Stimulated activated memory B cell treated with anti-CD40 and anti-IgM and Interleukin-4, amounts not matched to agents 10 μg/mL and 1 μg/mL and 100 μg/mL, for 72 hours (primary cell): ENCODE data around the gene ACTL7A.
A peak's percentile ranks its signal among the peaks of the same experiment; 100 is the strongest.
"Not testable (repeated sequence)": the region's sequence is repeated elsewhere in the genome, so short reads cannot be mapped to it uniquely, and the experiment has no call there.

Experiments used
- ATAC-seq: fragments of 150-1000 bp; cut with Tn5 transposase; 2 replicates; pipeline ENCODE4 v1.10.0; 2021
- H3K27ac Mint-ChIP-seq: one replicate; pipeline ENCODE4 v1.8.0; 2022; ENCODE audit warnings: mild to moderate bottlenecking, mixed read lengths
- H3K27me3 Mint-ChIP-seq: one replicate; pipeline ENCODE4 v1.8.0; 2022; ENCODE audit warnings: mixed read lengths
- H3K36me3 Mint-ChIP-seq: one replicate; pipeline ENCODE4 v1.8.0; 2022; ENCODE audit warnings: mixed read lengths
- H3K4me1 Mint-ChIP-seq: one replicate; pipeline ENCODE4 v1.8.0; 2022; ENCODE audit warnings: mixed read lengths
- H3K4me3 Mint-ChIP-seq: one replicate; pipeline ENCODE4 v1.8.0; 2022; ENCODE audit warnings: mild to moderate bottlenecking, moderate library complexity, mixed read lengths
- H3K9me3 Mint-ChIP-seq: one replicate; pipeline ENCODE4 v1.8.0; 2022; ENCODE audit warnings: mixed read lengths

The ACTL7A gene

DNA sequence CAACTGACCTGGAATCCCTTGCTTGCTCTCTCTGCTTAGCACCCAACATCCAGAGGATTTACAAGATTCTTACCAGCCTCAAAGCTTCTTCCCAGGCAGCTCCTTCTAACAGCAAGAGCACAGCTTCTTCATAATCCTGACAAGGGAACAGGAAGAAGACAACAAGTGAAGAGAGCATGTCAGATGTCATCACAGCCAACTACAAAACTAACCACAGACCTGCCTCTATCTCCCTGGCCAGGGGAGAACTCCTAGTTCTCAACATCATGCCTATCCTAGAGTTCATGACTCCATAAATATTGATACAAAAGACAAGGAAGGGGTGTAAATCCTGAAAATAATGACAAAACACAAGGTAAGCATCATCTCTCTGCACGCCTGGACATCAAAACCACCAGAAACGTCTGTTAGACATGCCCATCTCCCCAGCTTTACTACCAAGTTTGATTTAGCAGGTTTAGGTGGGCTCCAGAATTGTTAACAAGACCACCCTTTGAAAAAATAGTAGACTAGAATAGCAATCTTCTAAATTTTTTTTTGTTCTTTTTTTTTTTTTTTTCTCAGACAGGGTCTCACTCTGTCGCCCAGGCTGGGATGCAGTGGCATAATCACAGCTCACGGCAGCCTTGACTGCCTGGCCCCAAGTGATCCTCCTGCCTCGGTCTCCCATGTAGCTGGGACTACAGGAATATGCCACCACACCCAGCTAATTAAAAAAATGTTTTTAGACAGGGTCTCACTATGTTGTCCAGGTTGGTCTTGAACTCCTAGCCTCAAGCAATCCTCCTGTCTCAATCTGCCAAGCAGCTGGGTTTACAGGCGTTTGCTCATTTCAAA lies 20.2 kb downstream of the ACTL7A start:
- Mint-ChIP-seq H3K36me3 (peaks cover 76% of the 10 kb centered on the region), H3K27ac (no peak overlapping the region), H3K4me3 (no peak overlapping the region), H3K9me3 (no peaks in the 10 kb centered on the region), H3K4me1 (peaks cover 13% of the 10 kb centered on the region), H3K27me3 (no peaks in the 10 kb centered on the region)
- no peak for ATAC-seq

- Mint-ChIP-seq H3K27me3 (no peaks in the 10 kb centered on the region), H3K27ac (no peak overlapping the region), H3K4me1 (peaks cover 13% of the 10 kb centered on the region), H3K36me3 (peaks cover 72% of the 10 kb centered on the region), H3K4me3 (no peak overlapping the region), H3K9me3 (no peaks in the 10 kb centered on the region)
- no peak for ATAC-seq
These were observed 21.0 kb downstream of the ACTL7A start for GRCh38 chr9:108883085-108883484.

DNA sequence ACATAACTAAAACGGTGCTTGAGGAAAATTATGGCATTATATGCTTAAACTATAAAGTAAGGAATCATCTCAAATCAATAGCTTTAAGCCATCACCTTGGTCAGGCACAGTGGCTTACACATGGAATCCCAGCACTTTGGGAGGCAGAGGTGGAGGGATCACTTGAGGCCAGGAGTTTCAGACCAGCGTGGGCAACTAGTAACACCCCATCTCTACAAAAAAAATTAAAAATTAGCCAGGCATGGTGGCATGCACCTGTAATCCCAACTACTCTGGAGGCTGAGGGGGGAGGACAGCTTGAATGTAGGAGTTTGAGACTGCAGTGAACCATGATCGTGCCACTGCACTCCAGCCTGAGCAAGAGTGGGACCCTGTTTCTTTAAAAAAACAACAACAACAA lies 22.6 kb downstream of the ACTL7A start:
- Mint-ChIP-seq H3K27me3 (no peaks in the 10 kb centered on the region), H3K27ac (no peak overlapping the region), H3K4me3 (no peak overlapping the region), H3K36me3 (peaks cover 70% of the 10 kb centered on the region), H3K4me1 (peaks cover 13% of the 10 kb centered on the region), H3K9me3 (no peaks in the 10 kb centered on the region)
- ATAC-seq, result no peak

DNA sequence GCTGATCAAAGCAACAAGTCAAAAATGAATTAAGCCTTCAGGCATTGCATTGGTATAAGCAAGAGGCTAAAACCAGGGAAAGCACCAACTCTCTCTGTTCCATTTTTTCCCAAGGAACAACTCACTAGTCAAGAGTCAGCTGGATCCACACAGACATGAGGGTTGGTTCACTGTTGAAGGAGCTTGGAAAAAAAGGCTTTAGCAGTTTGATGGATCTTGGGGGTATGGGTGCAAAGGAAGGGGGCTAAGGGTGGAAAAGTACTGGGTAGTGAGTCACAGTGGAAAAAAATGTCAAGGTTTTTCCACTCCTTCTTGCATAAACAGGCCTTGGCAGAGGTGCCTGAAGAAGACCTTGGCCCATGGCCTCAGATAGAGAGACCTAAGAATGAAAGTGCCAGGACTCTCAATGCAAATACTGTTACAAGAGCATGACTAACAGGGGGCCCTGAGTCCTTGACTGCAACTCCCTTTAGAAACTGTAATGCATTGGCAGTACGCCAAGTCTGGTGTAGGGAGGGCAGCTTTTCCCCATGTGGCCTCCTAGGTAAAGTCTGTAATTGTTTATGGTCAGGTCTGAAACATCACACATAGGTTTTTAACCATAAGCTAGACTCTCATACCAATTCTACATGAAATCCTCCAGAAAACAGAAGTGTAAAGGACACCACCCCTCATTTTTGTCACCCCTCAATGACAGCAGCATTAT lies 23.7 kb downstream of the ACTL7A start:
- Mint-ChIP-seq H3K27me3 (no peaks in the 10 kb centered on the region), H3K4me3 (no peak overlapping the region), H3K9me3 (no peaks in the 10 kb centered on the region), H3K27ac (peak overlapping the region; percentile 62), H3K36me3 (peaks cover 70% of the 10 kb centered on the region), H3K4me1 (peaks cover 13% of the 10 kb centered on the region)
- peak; percentile 78 for ATAC-seq

- Mint-ChIP-seq H3K36me3 (peaks cover 76% of the 10 kb centered on the region), H3K27ac (peak overlapping the region; percentile 62), H3K4me1 (peaks cover 13% of the 10 kb centered on the region)
- not testable (repeated sequence) for H3K27me3 Mint-ChIP-seq, H3K4me3 Mint-ChIP-seq, H3K9me3 Mint-ChIP-seq, ATAC-seq
These were observed 24.7 kb downstream of the ACTL7A start for GRCh38 chr9:108886594-108887271.

DNA sequence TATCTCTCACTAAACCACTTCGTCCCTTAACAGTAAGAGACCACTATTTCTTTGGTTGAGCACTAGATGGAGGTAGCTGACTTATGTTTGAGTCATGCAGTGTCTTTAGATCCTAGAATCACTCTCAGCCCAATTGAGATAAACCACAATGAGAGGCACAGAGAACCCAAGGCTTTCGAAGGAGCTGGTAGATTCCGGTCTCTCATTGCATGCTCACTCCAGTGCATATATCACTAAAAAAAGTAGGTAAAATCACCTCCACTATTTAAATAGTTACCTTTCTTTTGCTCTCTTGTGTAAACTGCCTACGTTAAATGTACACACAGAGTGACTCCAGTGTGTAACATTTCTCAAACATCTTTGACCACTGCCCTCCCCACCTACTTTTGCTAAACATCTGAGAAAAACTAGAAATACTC lies 27.6 kb downstream of the ACTL7A start:
- H3K27me3 Mint-ChIP-seq, result no peaks in the 10 kb centered on the region
- ATAC-seq, result no peak
- H3K4me1 Mint-ChIP-seq, result peaks cover 13% of the 10 kb centered on the region
- H3K27ac Mint-ChIP-seq, result no peak overlapping the region
- no peak overlapping the region for H3K4me3 Mint-ChIP-seq
- H3K9me3 Mint-ChIP-seq, result no peaks in the 10 kb centered on the region
- H3K36me3 Mint-ChIP-seq, result peaks cover 82% of the 10 kb centered on the region

DNA sequence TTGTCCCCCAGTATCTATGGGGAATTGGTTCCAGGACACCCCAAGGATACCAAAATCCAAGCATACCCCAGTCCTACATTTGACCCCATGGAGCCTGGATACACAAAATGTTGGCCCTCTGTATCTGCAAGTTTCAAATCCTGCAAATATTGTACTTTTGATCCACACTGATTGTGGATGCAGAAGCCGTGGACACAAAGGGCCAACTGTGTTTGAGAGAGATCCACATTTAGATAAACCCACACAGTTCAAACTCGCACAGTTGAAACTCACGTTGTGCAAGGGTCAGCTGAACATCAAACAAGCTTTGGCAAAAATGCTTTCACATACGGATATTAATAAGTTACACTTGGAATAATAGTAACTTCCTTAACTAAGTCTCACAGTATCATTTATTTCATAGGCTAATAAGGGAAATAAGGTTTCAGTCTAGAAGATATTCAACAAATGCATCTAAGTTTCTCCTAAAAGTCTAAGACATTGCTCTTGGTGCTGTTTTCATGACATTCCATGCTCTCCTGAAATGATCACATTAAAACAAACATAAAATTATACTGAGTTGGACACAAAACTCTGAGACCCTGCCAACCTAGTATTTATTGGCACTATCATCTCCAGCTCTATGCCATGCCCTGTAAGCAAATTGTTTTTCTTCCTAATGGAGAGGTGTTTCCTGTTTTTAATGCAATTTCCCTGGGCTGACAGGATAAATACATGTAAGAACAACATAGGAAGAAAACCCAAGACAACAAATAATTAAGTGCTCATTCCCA lies 32.3 kb downstream of the ACTL7A start:
- Mint-ChIP-seq H3K27me3 (no peaks in the 10 kb centered on the region), H3K36me3 (peaks cover 77% of the 10 kb centered on the region), H3K27ac (no peak overlapping the region), H3K4me1 (no peaks in the 10 kb centered on the region), H3K4me3 (no peak overlapping the region), H3K9me3 (no peaks in the 10 kb centered on the region)
- ATAC-seq, result no peak

- Mint-ChIP-seq H3K4me1 (no peaks in the 10 kb centered on the region), H3K27ac (no peak overlapping the region), H3K27me3 (no peaks in the 10 kb centered on the region), H3K9me3 (no peaks in the 10 kb centered on the region), H3K36me3 (peaks cover 73% of the 10 kb centered on the region), H3K4me3 (no peak overlapping the region)
- ATAC-seq, result no peak
These were observed 35.4 kb downstream of the ACTL7A start for GRCh38 chr9:108897324-108898096.

DNA sequence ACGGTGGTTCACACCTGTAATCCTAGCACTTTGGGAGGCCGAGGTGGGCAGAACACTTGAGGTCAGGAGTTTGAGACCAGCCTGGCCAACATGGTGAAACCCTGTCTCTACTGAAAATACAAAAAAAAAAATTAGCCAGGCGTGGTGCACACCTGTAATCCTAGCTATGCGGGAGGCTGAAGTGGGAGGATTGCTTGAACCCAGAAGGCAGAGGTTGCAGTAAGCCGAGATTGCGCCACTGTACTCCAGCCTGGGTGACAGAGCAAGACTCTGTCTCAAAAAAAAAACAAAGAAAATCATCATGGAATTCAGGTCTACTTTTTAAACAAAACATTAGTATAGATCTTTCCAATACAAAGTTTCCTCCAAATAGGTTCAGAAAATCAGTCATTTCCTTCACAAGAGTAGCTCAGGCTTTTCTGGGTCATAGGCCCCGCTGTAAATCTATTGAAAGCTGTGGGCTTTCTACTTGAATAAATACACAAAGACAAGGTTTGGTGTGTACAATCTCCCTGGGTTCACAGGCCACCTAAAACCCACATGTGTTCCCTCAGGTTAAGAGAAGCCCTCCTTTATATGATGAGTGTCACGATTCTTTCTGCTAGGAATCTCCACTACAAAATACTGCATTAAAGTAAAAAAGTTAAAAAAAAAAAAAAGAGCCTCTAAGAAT lies 37.1 kb downstream of the ACTL7A start:
- not testable (repeated sequence) for H3K4me3 Mint-ChIP-seq, H3K9me3 Mint-ChIP-seq, H3K27me3 Mint-ChIP-seq, H3K4me1 Mint-ChIP-seq, ATAC-seq, H3K27ac Mint-ChIP-seq
- peaks cover 74% of the 10 kb centered on the region for H3K36me3 Mint-ChIP-seq

GRCh38 chr9:108900176-108900575 lies 38.1 kb downstream of the ACTL7A start:
- Mint-ChIP-seq H3K4me1 (no peaks in the 10 kb centered on the region), H3K36me3 (peaks cover 69% of the 10 kb centered on the region), H3K27ac (no peak overlapping the region), H3K27me3 (no peaks in the 10 kb centered on the region), H3K9me3 (no peaks in the 10 kb centered on the region), H3K4me3 (no peak overlapping the region)
- ATAC-seq, result no peak

GRCh38 chr9:108903420-108904103 lies 41.5 kb downstream of the ACTL7A start:
- Mint-ChIP-seq H3K4me3 (no peak overlapping the region), H3K27ac (no peak overlapping the region), H3K9me3 (no peaks in the 10 kb centered on the region), H3K36me3 (peaks cover 69% of the 10 kb centered on the region), H3K4me1 (no peaks in the 10 kb centered on the region), H3K27me3 (no peaks in the 10 kb centered on the region)
- ATAC-seq, result no peak

GRCh38 chr9:108904161-108904560 lies 42.1 kb downstream of the ACTL7A start:
- no peak for ATAC-seq
- H3K4me1 Mint-ChIP-seq, result no peaks in the 10 kb centered on the region
- H3K36me3 Mint-ChIP-seq, result peaks cover 75% of the 10 kb centered on the region
- no peaks in the 10 kb centered on the region for H3K9me3 Mint-ChIP-seq
- H3K27ac Mint-ChIP-seq, result no peak overlapping the region
- H3K4me3 Mint-ChIP-seq, result no peak overlapping the region
- no peaks in the 10 kb centered on the region for H3K27me3 Mint-ChIP-seq

GRCh38 chr9:108905494-108905893 lies 43.4 kb downstream of the ACTL7A start:
- H3K9me3 Mint-ChIP-seq, result no peaks in the 10 kb centered on the region
- no peak overlapping the region for H3K4me3 Mint-ChIP-seq
- H3K36me3 Mint-ChIP-seq, result peaks cover 75% of the 10 kb centered on the region
- no peaks in the 10 kb centered on the region for H3K4me1 Mint-ChIP-seq
- no peaks in the 10 kb centered on the region for H3K27me3 Mint-ChIP-seq
- H3K27ac Mint-ChIP-seq, result no peak overlapping the region
- no peak for ATAC-seq
